SU-DHL-6 (cell line): Measurements from ENCODE around the gene ULBP2.

Experiments
- H2AFZ ChIP-seq: fragments of 200-600 bp; sonication (generic); 2 replicates; pipeline ENCODE4 v1.6.1; 2014; ENCODE audit warnings: low read depth, mild to moderate bottlenecking, moderate library complexity, mixed read lengths, antibody characterized with exemption, low read length; ENCODE audit not compliant: severe bottlenecking
- H3F3A ChIP-seq: fragments of 200-600 bp; shearing (Covaris generic); 2 replicates; pipeline ENCODE4 v1.6.0; 2016; ENCODE audit warnings: antibody characterized with exemption, mild to moderate bottlenecking; ENCODE audit not compliant: insufficient read depth
- H3K27ac ChIP-seq: fragments of 200-600 bp; sonication (generic); 2 replicates; pipeline ENCODE4 v1.5.1; 2016; ENCODE audit warnings: low read depth, mild to moderate bottlenecking, low read length, moderate library complexity, mixed read lengths
- H3K27me3 ChIP-seq: fragments of 200-600 bp; sonication (generic), shearing (Covaris generic); 2 replicates; pipeline ENCODE4 v1.6.0; 2014; ENCODE audit warnings: mild to moderate bottlenecking, low read length
- H3K36me3 ChIP-seq: fragments of 200-600 bp; sonication (generic); 2 replicates; pipeline ENCODE4 v1.6.1; 2014; ENCODE audit warnings: mild to moderate bottlenecking, low read length, mixed read lengths
- H3K4me2 ChIP-seq: fragments of 300-600, 200-600 bp; shearing (Covaris generic), sonication (generic); 2 replicates; pipeline ENCODE4 v1.6.0; 2014; ENCODE audit warnings: low read length, low read depth, mild to moderate bottlenecking; ENCODE audit not compliant: poor library complexity, severe bottlenecking
- H3K4me3 ChIP-seq: fragments of 200-600 bp; sonication (generic); 2 replicates; pipeline ENCODE4 v1.5.1; 2014; ENCODE audit warnings: antibody characterized with exemption, low read length, mild to moderate bottlenecking, mixed read lengths; ENCODE audit not compliant: insufficient read depth, poor library complexity, severe bottlenecking
- H3K79me2 ChIP-seq: fragments of 200-600 bp; sonication (generic); 2 replicates; pipeline ENCODE4 v1.6.1; 2014; ENCODE audit warnings: mild to moderate bottlenecking, low read length, moderate library complexity; ENCODE audit not compliant: insufficient read depth
- H3K9ac ChIP-seq: fragments of 200-600 bp; sonication (generic); 2 replicates; pipeline ENCODE4 v1.7.0; 2014; ENCODE audit warnings: mild to moderate bottlenecking, low read length
- H3K9me2 ChIP-seq: fragments of 200-600 bp; sonication (generic); replicated peaks from 2 replicates; pipeline ENCODE4 v1.6.1; 2014; ENCODE audit warnings: low read length; ENCODE audit not compliant: insufficient read depth
- H3K9me3 ChIP-seq: fragments of 200-600 bp; sonication (generic); 2 replicates; pipeline ENCODE4 v1.6.1; 2014; ENCODE audit warnings: low read length, mixed read lengths; ENCODE audit not compliant: insufficient read depth
- H4K20me1 ChIP-seq: fragments of 200-600 bp; sonication (generic); 2 replicates; pipeline ENCODE4 v1.6.1; 2014; ENCODE audit warnings: low read depth, mild to moderate bottlenecking, antibody characterized with exemption, low read length, moderate library complexity, mixed read lengths
- EZH2phosphoT487 ChIP-seq: fragments of 200-600 bp; sonication (generic), shearing (Covaris generic); conservative IDR thresholded peaks from 2 replicates; pipeline ENCODE4 v1.6.1; 2018; ENCODE audit warnings: mild to moderate bottlenecking, antibody characterized with exemption, low read length, moderate library complexity, mixed read lengths
- TF ChIP-seq, protein P1 (sequence below): fragments of 200-600 bp; sonication (generic); IDR thresholded peaks from one replicate; pipeline ENCODE4 v1.5.1; 2017; ENCODE audit warnings: antibody characterized with exemption, mild to moderate bottlenecking, low read length, moderate library complexity; ENCODE audit not compliant: insufficient read depth, poor library complexity, severe bottlenecking

ULBP2 gene

DNA sequence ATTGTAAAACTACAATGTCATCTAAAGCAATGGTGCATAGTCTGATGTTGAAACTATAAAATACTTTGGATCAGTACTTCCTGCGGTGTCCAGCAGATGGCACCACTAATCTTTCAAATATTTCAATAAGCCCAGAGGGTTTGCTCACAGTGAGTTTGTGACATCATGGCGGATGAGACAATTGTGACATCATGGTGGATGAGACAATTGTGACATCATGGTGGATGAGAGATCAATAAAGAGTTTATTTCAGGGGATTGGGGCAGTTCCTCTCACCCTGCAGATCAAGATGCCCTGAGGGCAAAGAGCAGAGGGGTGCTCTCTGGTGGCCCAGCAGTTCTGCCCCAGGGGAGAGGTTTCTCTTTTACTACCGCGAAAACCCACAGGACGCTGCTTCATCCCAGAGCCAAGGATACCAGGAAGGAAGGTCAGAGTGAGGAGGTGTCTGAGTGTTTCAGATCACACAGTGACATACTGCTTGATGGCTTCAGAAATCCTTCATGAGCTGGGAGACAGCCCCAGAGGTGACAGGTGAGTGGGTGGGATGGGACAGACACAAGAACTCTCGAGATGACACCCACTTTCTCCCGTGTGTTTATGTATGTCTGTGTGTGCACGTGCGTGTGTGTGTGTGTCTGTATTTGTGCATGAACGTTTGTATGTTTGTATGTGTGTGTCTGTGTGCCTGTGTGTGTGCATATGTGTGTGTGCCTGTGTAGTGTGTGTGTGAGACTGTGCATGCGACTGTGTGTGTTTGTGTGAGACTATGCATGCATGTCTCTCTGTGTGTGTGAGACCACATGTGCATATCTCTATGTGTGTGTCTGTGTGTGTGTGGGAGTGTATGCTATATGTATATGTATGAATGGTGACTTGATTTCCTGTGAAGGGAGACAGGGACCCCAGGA is 7.3 kb upstream of the ULBP2 start:
- H3K36me3 ChIP-seq = no peaks in the 10 kb centered on the region
- no peaks in the 10 kb centered on the region for H4K20me1 ChIP-seq
- no peak overlapping the region for H3K27ac ChIP-seq
- H3K79me2 ChIP-seq = no peaks in the 10 kb centered on the region
- no peak overlapping the region for H3K4me2 ChIP-seq
- no peak for TF ChIP-seq EZH2phosphoT487
- TF ChIP-seq, protein P1, sequence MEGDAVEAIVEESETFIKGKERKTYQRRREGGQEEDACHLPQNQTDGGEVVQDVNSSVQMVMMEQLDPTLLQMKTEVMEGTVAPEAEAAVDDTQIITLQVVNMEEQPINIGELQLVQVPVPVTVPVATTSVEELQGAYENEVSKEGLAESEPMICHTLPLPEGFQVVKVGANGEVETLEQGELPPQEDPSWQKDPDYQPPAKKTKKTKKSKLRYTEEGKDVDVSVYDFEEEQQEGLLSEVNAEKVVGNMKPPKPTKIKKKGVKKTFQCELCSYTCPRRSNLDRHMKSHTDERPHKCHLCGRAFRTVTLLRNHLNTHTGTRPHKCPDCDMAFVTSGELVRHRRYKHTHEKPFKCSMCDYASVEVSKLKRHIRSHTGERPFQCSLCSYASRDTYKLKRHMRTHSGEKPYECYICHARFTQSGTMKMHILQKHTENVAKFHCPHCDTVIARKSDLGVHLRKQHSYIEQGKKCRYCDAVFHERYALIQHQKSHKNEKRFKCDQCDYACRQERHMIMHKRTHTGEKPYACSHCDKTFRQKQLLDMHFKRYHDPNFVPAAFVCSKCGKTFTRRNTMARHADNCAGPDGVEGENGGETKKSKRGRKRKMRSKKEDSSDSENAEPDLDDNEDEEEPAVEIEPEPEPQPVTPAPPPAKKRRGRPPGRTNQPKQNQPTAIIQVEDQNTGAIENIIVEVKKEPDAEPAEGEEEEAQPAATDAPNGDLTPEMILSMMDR = peak; percentile 81
- H3K27me3 ChIP-seq = no peaks in the 10 kb centered on the region
- H3F3A ChIP-seq = no peaks in the 10 kb centered on the region; the same call in 1 of the 2 replicates
- no peak overlapping the region for H3K4me3 ChIP-seq
- no peak overlapping the region for H3K9ac ChIP-seq
- H2AFZ ChIP-seq = no peak overlapping the region
- H3K9me3 ChIP-seq = no peaks in the 10 kb centered on the region
- no peaks in the 10 kb centered on the region for H3K9me2 ChIP-seq

DNA sequence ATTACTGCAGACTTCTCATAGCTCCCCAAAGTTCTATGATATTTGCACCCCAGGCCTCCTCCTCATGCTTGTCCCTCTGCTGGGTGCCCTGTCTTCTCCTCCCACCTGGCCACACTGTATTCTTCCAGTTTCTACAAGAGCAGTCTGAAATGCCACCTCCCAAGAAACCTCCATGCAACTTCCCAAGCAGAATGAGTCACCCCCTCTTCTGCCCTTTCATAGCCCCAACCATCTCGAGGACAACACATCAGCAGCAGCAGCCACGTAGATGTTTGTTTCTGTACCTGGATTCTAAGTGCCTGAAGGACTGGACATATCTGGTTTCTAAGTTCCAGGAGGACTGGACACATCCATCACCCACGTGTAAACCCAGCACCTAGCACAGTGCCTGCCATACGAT is 6.6 kb upstream of the ULBP2 start:
- H3K27ac ChIP-seq = no peak overlapping the region
- no peaks in the 10 kb centered on the region for H3K9me2 ChIP-seq
- H3K79me2 ChIP-seq = no peaks in the 10 kb centered on the region
- H4K20me1 ChIP-seq = no peaks in the 10 kb centered on the region
- H2AFZ ChIP-seq = no peak overlapping the region
- H3K4me2 ChIP-seq = no peak overlapping the region
- H3K27me3 ChIP-seq = no peaks in the 10 kb centered on the region
- TF ChIP-seq EZH2phosphoT487 = no peak
- TF ChIP-seq, protein P1 = no peak
- H3F3A ChIP-seq = no peaks in the 10 kb centered on the region; the same call in 1 of the 2 replicates
- H3K4me3 ChIP-seq = no peak overlapping the region
- H3K9me3 ChIP-seq = no peaks in the 10 kb centered on the region
- no peak overlapping the region for H3K9ac ChIP-seq
- no peaks in the 10 kb centered on the region for H3K36me3 ChIP-seq

DNA sequence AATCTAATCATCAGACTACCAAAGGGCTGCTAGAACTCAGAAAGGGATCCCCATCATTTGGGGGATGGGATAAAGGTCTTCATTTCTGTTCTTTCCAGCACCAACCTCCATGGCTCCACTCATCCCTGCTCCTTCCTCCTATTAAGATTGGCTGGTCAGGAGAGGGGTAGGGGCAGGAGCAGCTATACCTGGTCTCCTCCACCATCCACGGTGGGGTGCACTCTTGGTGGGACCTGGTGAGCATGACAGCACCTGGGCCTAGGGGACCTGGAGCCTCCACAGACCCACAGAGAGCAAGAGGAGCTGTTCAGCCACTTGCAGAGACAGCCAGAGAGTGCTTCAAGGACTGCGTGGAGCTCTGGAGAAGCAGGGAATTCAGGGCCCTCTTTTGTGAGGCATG is 6.1 kb upstream of the ULBP2 start:
- no peaks in the 10 kb centered on the region for H3K27me3 ChIP-seq
- H2AFZ ChIP-seq = no peak overlapping the region
- H3K9me2 ChIP-seq = no peaks in the 10 kb centered on the region
- H3F3A ChIP-seq = no peaks in the 10 kb centered on the region; the same call in 1 of the 2 replicates
- no peak overlapping the region for H3K9ac ChIP-seq
- H3K4me2 ChIP-seq = no peak overlapping the region
- no peak overlapping the region for H3K27ac ChIP-seq
- no peak overlapping the region for H3K4me3 ChIP-seq
- no peaks in the 10 kb centered on the region for H3K36me3 ChIP-seq
- H3K79me2 ChIP-seq = no peaks in the 10 kb centered on the region
- H3K9me3 ChIP-seq = no peaks in the 10 kb centered on the region
- no peaks in the 10 kb centered on the region for H4K20me1 ChIP-seq
- TF ChIP-seq, protein P1 = no peak
- TF ChIP-seq EZH2phosphoT487 = no peak
